A549 (cell line): ENCODE measurements around the gene KMT2C. TPM values are rescaled to one million over a fixed set of nuclear protein-coding genes. Genes with fewer than 3 reads are reported as not detected.

ENCODE experiments used
- ATAC-seq, 2 experiments: fragments of 200-7000 bp in 1 of 2; fragments of >200 bp in 1 of 2; cut with Nextera tagmentation in 1 of 2; cut with Tn5 transposase in 1 of 2; 3 replicates each; pipeline versions ENCODE4 v1.8.0 to v1.9.1; 2018 to 2020; ENCODE audit warnings: mild to moderate bottlenecking in 1 of 2, moderate library complexity in 1 of 2
- CTCF ChIA-PET: fragments of 300-600 bp; sonication (Branson Sonifier 250); formaldehyde crosslinking; extraction: SDS; loops from one replicate; lab custom pipeline; 2021; ENCODE audit warnings: antibody characterized with exemption, inconsistent platforms; lab: Yijun Ruan, JAX
- POLR2A ChIA-PET: fragments of 350-600 bp; formaldehyde crosslinking; extraction: SDS; loops from one replicate; lab custom pipeline; 2021; ENCODE audit warnings: antibody characterized with exemption, inconsistent platforms; lab: Yijun Ruan, JAX
- DNase-seq, 2 experiments: peaks; one replicate each; pipeline versions ENCODE4 v3.0.0 to v3.0.0-alpha.2; 2011 to 2016; ENCODE audit warnings: low read depth in 1 of 2, low spot score in 1 of 2
- FAIRE-seq: peaks from 2 replicates; lab custom pipeline; 2011; peaks lifted over from hg19 to GRCh38; lab: Jason Lieb, UNC
- H3K27ac ChIP-seq, 2 experiments: fragments of >200 bp; sonication (Bioruptor Twin); formaldehyde crosslinking; 3 replicates each; pipeline ENCODE4 v1.5.1; 2016 to 2017
- H3K4me1 ChIP-seq: fragments of >200 bp; sonication (Bioruptor Twin); formaldehyde crosslinking; 3 replicates; pipeline ENCODE4 v1.6.1; 2016
- H3K4me2 ChIP-seq: fragments of >200 bp; sonication (Bioruptor Twin); formaldehyde crosslinking; 3 replicates; pipeline ENCODE4 v1.6.1; 2016
- H3K4me3 ChIP-seq: fragments of >200 bp; sonication (Bioruptor Twin); formaldehyde crosslinking; 3 replicates; pipeline ENCODE4 v1.5.1; 2016
- H3K9me3 ChIP-seq: fragments of >200 bp; sonication (Bioruptor Twin); formaldehyde crosslinking; 3 replicates; pipeline ENCODE4 v1.6.1; 2016
- BCL3 ChIP-seq: fragments of >200 bp; sonication (Bioruptor Twin); formaldehyde crosslinking; IDR thresholded peaks from 3 replicates; pipeline ENCODE4 v1.6.1; 2016
- BHLHE40 ChIP-seq: IDR thresholded peaks from 2 replicates; pipeline ENCODE4 v1.6.1; 2012; ENCODE audit warnings: low read depth, low read length, inconsistent platforms
- CBX2 ChIP-seq: fragments of 200-600 bp; sonication (generic); IDR thresholded peaks from 2 replicates; pipeline ENCODE4 v1.6.1; 2016; ENCODE audit warnings: low read depth, mild to moderate bottlenecking, borderline replicate concordance
- CEBPB ChIP-seq, 2 experiments: fragments of >200 bp in 1 of 2; sonication (Bioruptor Twin) in 1 of 2; formaldehyde crosslinking in 1 of 2; IDR thresholded peaks; 2 replicates each; pipeline ENCODE4 v1.6.1; 2012 to 2016
- CTCF ChIP-seq: fragments of >200 bp; sonication (Bioruptor Twin); formaldehyde crosslinking; IDR thresholded peaks from 3 replicates; pipeline ENCODE4 v1.5.1; 2016
- E2F6 ChIP-seq: IDR thresholded peaks from 2 replicates; pipeline ENCODE4 v1.6.1; 2012; ENCODE audit warnings: low read depth, borderline replicate concordance
- EP300 ChIP-seq, 2 experiments: fragments of >200 bp; sonication (Bioruptor Twin); formaldehyde crosslinking; IDR thresholded peaks; 2 replicates in 1 of 2; 3 replicates in 1 of 2; pipeline ENCODE4 v1.6.1; 2016 to 2017
- ESRRA ChIP-seq: fragments of 150-350 bp; IDR thresholded peaks from 2 replicates; pipeline ENCODE4 v1.6.1; 2014; ENCODE audit warnings: mild to moderate bottlenecking, low read length, borderline replicate concordance
- FOSB ChIP-seq: fragments of 250-450 bp; sonication (Bioruptor Pico); IDR thresholded peaks from 2 replicates; pipeline ENCODE4 v1.5.0; 2020; ENCODE audit warnings: mild to moderate bottlenecking, moderate library complexity
- FOSL2 ChIP-seq, 2 experiments: fragments of 450-650 bp in 1 of 2; fragments of >200 bp in 1 of 2; sonication (Bioruptor Twin) in 1 of 2; formaldehyde crosslinking; IDR thresholded peaks; 2 replicates each; pipeline versions ENCODE4 v1.5.0 to v1.6.1; 2016 to 2020; ENCODE audit warnings: mild to moderate bottlenecking in 1 of 2, moderate library complexity in 1 of 2
- FOXS1 ChIP-seq: fragments of 250-450 bp; sonication (Bioruptor Pico); IDR thresholded peaks from 2 replicates; pipeline ENCODE4 v1.5.0; 2020; ENCODE audit warnings: mild to moderate bottlenecking, moderate library complexity
- GATA3 ChIP-seq: IDR thresholded peaks from 2 replicates; pipeline ENCODE4 v1.6.1; 2012; ENCODE audit warnings: borderline replicate concordance
- HES2 ChIP-seq: fragments of >200 bp; sonication (Bioruptor Twin); formaldehyde crosslinking; IDR thresholded peaks from 2 replicates; pipeline ENCODE4 v1.6.1; 2016
- HMGXB4 ChIP-seq: fragments of 250-450 bp; sonication (Bioruptor Pico); IDR thresholded peaks from 2 replicates; pipeline ENCODE4 v1.5.0; 2021; ENCODE audit warnings: mild to moderate bottlenecking, moderate library complexity, borderline replicate concordance
- HOXB13 ChIP-seq: fragments of 250-450 bp; sonication (Bioruptor Pico); IDR thresholded peaks from 2 replicates; pipeline ENCODE4 v1.5.0; 2020; ENCODE audit warnings: low read depth, mild to moderate bottlenecking, moderate library complexity
- HOXB5 ChIP-seq: fragments of 250-450 bp; sonication (Bioruptor Pico); IDR thresholded peaks from 2 replicates; pipeline ENCODE4 v1.5.0; 2020; ENCODE audit warnings: mild to moderate bottlenecking, moderate library complexity
- JUNB ChIP-seq: fragments of >200 bp; sonication (Bioruptor Twin); formaldehyde crosslinking; IDR thresholded peaks from 2 replicates; pipeline ENCODE4 v1.6.1; 2016
- KDM1A ChIP-seq: fragments of 200-600 bp; sonication (generic); IDR thresholded peaks from 2 replicates; pipeline ENCODE4 v1.6.1; 2016; ENCODE audit warnings: low read depth, mild to moderate bottlenecking
- POLR2A ChIP-seq: IDR thresholded peaks from 2 replicates; pipeline ENCODE4 v1.6.1; 2012; ENCODE audit warnings: mild to moderate bottlenecking, low read length
- POLR2AphosphoS2 ChIP-seq: conservative IDR thresholded peaks from 2 replicates; pipeline ENCODE4 v1.6.1; 2012; ENCODE audit warnings: low read length, improper control_type of control experiment, inconsistent platforms
- REST ChIP-seq: fragments of 200-600 bp; sonication (generic); IDR thresholded peaks from 2 replicates; pipeline ENCODE4 v1.6.1; 2016; ENCODE audit warnings: antibody characterized with exemption, mild to moderate bottlenecking, moderate library complexity
- RNF2 ChIP-seq: fragments of 200-600 bp; sonication (generic); IDR thresholded peaks from 2 replicates; pipeline ENCODE4 v1.6.1; 2016; ENCODE audit warnings: low read depth, mild to moderate bottlenecking, antibody characterized with exemption, moderate library complexity, borderline replicate concordance
- SREBF2 ChIP-seq: fragments of 450-650 bp; IDR thresholded peaks from 2 replicates; pipeline ENCODE4 v1.6.1; 2014; ENCODE audit warnings: mild to moderate bottlenecking, moderate library complexity
- TP53 ChIP-seq: fragments of 250-450 bp; sonication (Bioruptor Pico); IDR thresholded peaks from 2 replicates; pipeline ENCODE4 v1.5.0; 2021; ENCODE audit warnings: mild to moderate bottlenecking, moderate library complexity
- ZC3H11A ChIP-seq: fragments of 450-650 bp; IDR thresholded peaks from 2 replicates; pipeline ENCODE4 v1.6.1; 2014; ENCODE audit warnings: antibody characterized with exemption, mild to moderate bottlenecking
- ZFP36 ChIP-seq: fragments of 450-650 bp; IDR thresholded peaks from 2 replicates; pipeline ENCODE4 v1.6.1; 2014; ENCODE audit warnings: borderline replicate concordance; ENCODE audit not compliant: partially characterized antibody
- WGBS: methylation state at CpG from one replicate; pipeline ENCODE4 v1.1.6; 2017; ENCODE audit errors: missing lambda C conversion rate; 5-methylcytosine and 5-hydroxymethylcytosine counted together
- polyA plus RNA-seq, 4 experiments: library from polyadenylated mRNA; depleted of rRNA in 3 of 4; stranded (reverse); fragments of >200 nt; fragmentation: RNase III in 1 of 4; extraction: RNeasy Plus Mini Kit Qiagen cat#74134 plus additional on column Dnase treatment in 1 of 4; gene quantifications; 2 replicates in 3 of 4; 3 replicates in 1 of 4; pipeline ENCODE4 v1.2.3, GENCODE V29; 2011 to 2017

The KMT2C gene
- polyA plus RNA-seq, 2 of the 4 experiments (the other 2 are of a cell fraction): 4.2 to 13.1 TPM

- WGBS: 92% methylated on average over 3 of the region's 3 CpGs
- ChIA-PET POLR2A (no interaction called here), CTCF (interaction anchor here (0.9 to 1.5 kb wide), 2 partner anchors 13 to 622 kb away, joined by 3 to 4 read pairs; no protein-coding TSS in a partner anchor)
- ATAC-seq (no peak), FAIRE-seq (no peak), DNase-seq (no peak)
- no peak for TF ChIP-seq FOSB (CRISPR knock-in tag)
- Histone ChIP-seq H3K4me2 (no peak overlapping the region), H3K4me1 (no peaks in the 10 kb centered on the region), H3K9me3 (no peaks in the 10 kb centered on the region), H3K27ac (no peak overlapping the region), H3K4me3 (no peak overlapping the region)
Measured at GRCh38 chr7:152202056-152202455, 233.7 kb downstream of the KMT2C start.

- TF ChIP-seq BCL3 (no peak), FOXS1 (CRISPR knock-in tag) (no peak), CBX2 (no peak), JUNB (no peak), POLR2AphosphoS2 (no peak), TP53 (no peak), E2F6 (no peak), POLR2A (no peak), HOXB13 (no peak), EP300 (IDR thresholded peaks at IDR 0.05) (no peak), FOSL2 (IDR thresholded peaks at IDR 0.05) (no peak), FOSL2 (CRISPR knock-in tag; IDR thresholded peaks at IDR 0.05) (no peak), HES2 (no peak), FOSB (CRISPR knock-in tag) (no peak), RNF2 (no peak), CTCF (no peak), ESRRA (no peak), HOXB5 (no peak), CEBPB (IDR thresholded peaks at IDR 0.05) (no peak)
- FAIRE-seq: no peak
- ChIA-PET CTCF (no interaction called here), POLR2A (no interaction called here)
- Histone ChIP-seq H3K4me1 (no peaks in the 10 kb centered on the region), H3K4me3 (no peak overlapping the region), H3K4me2 (no peak overlapping the region), H3K9me3 (no peaks in the 10 kb centered on the region), H3K27ac (no peak overlapping the region)
- ATAC-seq: no peak
- no peak for DNase-seq
- 93% methylated on average over 6 of the region's 6 CpGs for WGBS
Measured at GRCh38 chr7:152200395-152200794, 235.4 kb downstream of the KMT2C start.

- no peak for FAIRE-seq
- Histone ChIP-seq H3K4me1 (no peaks in the 10 kb centered on the region), H3K27ac (no peak overlapping the region), H3K9me3 (no peaks in the 10 kb centered on the region), H3K4me3 (no peak overlapping the region), H3K4me2 (no peak overlapping the region)
- ATAC-seq: no peak
- no peak for DNase-seq
- ChIA-PET POLR2A (no interaction called here), CTCF (no interaction called here)
- WGBS: 94% methylated on average over 4 of the region's 4 CpGs
- TF ChIP-seq JUNB (no peak), REST (no peak), GATA3 (no peak), ZFP36 (no peak), BHLHE40 (no peak), SREBF2 (no peak), HMGXB4 (no peak), ZC3H11A (no peak), HOXB5 (no peak), RNF2 (no peak), KDM1A (no peak), CBX2 (no peak)
Measured at GRCh38 chr7:152196391-152196790, 239.4 kb downstream of the KMT2C start.
